IPS DF 4.7 (cell line): Measurements from ENCODE around the gene MMP14.
"Not testable (repeated sequence)": the region's sequence is repeated elsewhere in the genome, so short reads cannot be mapped to it uniquely, and the experiment has no call there.

Experiments
- DNase-seq: peaks from one replicate; pipeline ENCODE4 v3.0.0-alpha.2; 2013; ENCODE audit warnings: low spot score; ENCODE audit errors: extremely low read depth

MMP14 gene

GRCh38 chr14:22814373-22814772 lies 22.0 kb upstream of the MMP14 start:
- DNase-seq: no peak

DNA sequence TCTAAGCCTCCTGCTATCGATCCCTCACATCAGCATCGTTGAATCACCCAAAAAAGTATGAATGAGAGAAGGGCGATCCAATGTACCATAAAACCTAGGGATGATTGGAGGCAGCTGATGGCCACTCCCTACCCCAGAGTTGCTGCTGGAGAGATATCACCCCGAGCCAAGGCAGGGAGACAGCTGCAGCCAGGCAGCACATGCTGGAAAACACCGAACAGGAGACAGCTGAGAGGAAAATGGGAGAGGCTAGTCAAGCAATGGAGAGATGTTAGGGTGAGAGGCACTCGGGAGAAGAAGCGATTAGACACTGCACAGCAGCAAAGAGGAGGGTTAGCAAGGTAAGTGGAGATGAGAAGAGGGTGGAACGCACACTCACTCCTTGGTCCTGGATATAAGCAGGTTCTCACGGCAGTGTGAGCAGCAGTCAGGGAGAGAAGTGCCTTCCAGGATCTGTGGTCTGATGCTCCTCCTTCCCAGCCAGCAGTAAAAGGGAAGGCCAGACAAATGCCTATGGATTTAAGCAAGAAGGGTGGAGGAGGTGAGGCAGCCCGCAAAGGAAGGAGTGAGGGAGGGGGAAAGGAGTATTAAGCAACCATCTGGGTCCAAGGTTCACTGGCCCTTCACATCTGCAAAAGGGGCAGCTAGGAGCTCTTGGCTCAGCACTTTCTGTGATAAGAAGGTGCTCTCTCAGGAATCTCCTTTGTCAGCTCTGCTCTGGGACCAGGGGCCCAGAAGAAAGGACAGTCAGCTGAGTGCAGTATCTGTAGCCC lies 21.3 kb upstream of the MMP14 start, which contains the start of gene SLC7A7:
TSS of gene SLC7A7 (minus strand) at position 495 of the 773 bp plus-strand sequence. CDS start 2,037 bp downstream, outside the sequence.
- DNase-seq: no peak

GRCh38 chr14:22819151-22819988 lies 17.0 kb upstream of the MMP14 start:
- DNase-seq: no peak

DNA sequence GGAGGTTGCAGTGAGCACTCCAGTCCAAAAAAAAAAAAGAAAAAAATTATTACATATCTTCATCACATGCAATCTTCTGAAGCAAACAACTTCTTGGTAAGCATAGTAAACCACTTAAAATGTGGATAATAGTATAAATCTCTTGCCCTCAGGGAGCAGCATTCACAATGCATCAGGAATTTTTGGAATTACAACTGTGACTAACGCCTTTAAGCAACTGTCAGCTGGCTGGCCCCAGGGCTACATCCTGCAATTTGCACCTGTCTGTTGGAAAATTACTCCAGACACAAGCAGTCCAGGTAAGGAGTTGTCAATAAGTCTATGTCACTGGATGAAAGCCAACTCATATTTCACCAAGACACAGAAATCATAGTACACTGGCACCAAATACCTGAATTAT lies 15.7 kb upstream of the MMP14 start:
- no peak for DNase-seq

- DNase-seq: no peak
Measured at GRCh38 chr14:22821193-22822015, 15.0 kb upstream of the MMP14 start.

- DNase-seq: no peak
Measured at GRCh38 chr14:22822016-22822570, 14.3 kb upstream of the MMP14 start.

- DNase-seq: no peak
Measured at GRCh38 chr14:22822571-22823098, 13.8 kb upstream of the MMP14 start.

DNA sequence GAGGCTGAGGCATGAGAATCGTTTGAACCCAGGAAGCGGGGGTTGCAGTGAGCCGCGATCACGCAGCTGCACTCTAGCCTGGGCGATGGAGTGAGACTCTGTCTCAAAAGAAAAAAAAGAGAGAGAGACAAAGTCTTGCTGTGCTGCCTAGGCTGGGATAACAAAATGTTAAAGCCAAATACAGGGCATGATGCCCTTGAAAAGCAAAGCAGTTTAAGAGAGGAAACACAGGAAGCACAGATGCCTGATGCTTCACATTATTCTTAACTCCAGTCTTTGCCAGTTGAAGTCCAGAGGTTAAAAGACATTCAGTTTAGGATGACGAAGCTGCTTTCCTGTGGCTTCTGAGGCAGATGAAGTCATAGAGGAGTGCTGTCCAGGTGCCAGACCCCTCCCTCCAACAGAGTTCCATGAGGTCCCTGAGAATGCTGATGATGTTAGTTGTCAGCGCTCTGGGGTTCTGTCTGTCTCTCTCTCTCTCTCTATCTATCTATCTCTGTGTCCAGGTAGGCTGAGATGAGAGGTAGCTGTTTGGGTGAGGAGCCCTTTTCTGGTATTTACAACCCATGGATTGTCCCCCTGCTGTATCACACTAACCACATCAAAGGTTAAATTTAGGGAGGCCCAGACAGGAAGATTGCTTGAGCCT lies 11.6 kb upstream of the MMP14 start:
- DNase-seq: no peak

GRCh38 chr14:22829076-22829660 lies 7.2 kb upstream of the MMP14 start:
- DNase-seq: not testable (repeated sequence)

GRCh38 chr14:22829661-22830442 lies 6.5 kb upstream of the MMP14 start, which contains the start of gene MRPL52:
MRPL52 (plus strand) TSS chr14:22829887; CDS start chr14:22829913, 26 bp downstream.
- DNase-seq: no peak

DNA sequence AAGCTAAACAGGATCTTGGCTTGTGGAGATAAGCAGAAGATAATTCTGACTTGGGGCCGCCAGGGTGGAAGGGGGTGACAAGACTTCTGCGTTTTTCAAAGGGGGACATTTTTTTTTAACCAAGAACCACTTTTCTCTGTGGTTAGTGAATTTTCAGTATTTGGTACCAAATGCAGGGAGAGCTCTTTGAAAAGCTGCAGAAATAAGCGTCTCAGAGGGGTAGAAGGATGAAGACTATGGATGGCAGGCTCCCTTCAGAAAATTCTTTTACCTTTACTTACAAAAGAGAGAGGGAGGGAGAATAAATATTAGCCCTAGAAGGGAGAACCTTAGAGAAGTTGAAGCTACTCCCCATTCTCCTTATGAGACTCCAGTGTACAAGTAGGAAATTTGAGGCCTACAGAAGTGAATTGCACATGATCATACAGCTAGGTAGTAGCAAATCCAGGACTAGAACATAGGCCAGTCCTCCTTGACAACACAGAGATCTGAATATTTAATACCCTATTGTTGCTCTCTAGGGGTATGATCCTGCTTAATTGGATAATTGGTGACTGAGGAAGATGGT lies 5.9 kb upstream of the MMP14 start:
- DNase-seq: no peak

DNA sequence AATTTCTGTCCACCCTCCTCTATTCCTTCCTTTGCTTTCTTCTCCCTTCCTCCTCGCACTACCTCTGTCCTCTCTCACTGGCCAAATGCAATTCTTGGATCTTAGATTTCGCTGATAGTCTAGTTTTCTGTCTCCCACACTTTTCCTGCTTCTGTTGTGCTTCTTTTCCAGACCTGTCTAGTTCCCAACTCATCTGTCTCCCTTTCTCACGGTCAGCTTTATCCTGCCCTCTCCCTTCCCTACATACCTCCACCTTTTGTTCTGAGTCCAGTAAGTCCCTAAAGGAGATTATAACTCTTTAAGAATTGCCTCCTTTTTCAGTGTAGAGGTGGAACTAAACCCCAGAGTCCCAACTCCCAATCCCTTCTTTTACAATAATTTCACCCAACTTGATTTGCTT lies 880 bp upstream of the MMP14 start:
- no peak for DNase-seq

GRCh38 chr14:22837114-22837749 lies 847 bp downstream of the MMP14 start:
- no peak for DNase-seq

DNA sequence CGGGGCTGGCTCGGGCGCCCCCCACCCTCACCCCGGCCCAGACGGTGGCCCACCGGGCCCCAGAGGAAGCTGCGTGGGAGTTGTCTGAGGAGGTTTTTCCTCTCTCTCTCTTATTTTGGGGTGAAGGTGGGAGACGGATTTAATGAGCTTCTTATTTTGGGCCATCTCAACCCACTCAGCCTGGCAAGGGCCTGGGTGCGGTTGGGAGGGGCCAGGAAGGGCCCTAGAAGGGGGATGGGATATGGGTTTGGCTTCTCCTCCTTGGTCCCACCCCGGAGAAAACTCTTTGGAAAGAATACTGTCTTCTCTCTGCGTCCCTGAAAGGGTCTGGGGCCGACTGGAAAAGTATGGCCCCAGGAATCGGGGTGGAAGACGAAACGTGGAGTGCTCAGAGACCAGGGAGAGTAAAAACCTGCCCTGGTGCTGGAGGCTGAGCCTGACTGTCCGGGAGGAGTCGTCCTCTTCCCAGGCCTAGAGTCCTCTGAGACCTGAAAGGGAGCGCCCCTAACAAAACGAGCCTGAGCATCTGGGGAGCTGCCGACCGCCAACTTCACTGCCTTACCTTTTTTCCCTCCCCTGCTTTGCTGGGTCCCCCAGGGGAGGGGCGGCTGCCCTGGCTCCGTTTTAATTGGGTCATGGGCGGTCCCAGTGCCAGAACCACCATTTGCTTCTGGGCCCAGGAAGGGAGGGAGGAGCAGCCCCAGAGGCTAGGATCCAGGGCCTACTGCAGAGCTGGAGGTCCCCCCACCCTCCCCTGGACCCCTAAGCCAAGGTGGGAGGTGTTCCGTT lies 1.6 kb downstream of the MMP14 start:
- DNase-seq: no peak

DNA sequence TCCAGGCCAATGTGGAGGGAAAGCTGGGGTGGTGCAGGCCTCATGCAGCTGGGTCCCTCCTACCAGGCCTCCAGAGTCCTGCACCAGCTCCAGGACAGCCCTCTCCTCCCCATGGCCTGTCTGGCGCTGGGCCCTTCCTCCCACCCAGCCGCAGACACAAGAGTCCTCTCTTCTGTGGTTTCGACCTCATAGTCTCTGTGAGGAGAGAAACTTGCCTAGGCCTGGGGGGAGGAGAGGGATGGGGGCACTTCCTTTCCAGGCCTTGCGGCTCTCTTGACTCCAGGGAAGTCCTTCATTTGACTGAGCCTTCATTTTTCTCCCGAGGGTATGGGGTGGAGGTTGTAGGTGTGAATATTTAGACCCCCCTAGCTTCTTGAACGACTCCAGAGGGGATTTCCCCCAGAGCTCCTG lies 2.3 kb downstream of the MMP14 start:
- DNase-seq: no peak

- DNase-seq: no peak
Measured at GRCh38 chr14:22839159-22839779, 2.9 kb downstream of the MMP14 start.

DNA sequence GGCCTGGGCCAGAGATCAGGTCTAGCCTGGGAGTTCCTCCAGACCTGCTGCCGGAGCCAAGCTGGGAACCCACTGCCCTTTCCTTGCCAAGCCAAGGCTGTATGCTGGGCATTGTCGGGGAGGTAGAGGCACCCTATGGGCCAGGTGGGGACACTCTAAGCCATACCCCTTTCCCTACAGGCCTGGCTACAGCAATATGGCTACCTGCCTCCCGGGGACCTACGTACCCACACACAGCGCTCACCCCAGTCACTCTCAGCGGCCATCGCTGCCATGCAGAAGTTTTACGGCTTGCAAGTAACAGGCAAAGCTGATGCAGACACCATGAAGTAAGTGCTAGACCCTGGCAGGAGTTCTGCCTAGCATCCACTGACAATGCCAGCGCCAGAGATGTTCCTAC lies 4.9 kb downstream of the MMP14 start:
- DNase-seq: no peak
